Measurements from ENCODE around the gene KRT3.

KRT3 gene

DNA sequence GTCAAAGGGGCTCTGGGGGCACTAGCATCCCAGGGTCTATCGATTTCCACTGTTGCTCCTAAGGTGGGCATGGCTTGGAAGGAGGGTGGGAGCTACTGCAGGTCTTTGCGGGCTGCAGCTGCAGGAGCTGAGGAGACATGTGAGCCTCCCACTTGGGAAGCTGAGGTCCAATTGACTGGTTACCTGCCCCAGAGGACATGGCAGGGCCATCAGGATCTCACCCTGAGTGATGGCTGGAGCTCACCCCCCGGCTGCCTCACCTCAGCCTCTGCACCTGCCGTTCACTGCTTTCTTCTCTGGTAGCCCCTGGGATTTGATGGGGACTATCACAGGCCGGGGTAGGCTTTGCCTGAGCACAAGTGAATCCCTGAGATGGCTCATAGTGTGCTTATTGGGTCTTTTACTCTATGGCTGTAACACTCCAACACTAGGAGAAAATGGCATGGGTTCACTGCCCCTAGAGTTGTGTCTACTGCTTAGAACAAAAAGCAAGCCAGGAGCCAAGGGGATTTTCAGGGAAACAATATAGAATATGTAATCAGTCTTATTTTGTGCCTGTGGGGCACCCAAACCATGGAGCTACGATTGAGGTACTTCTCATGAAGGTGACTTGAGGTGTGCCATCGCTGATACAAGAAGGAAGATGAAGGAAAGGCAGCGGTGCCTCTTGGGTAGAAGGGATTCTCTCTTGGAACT lies 21.2 kb upstream of the KRT3 start:
- H3K27ac ChIP-seq = no peak overlapping the region
- H3K27me3 ChIP-seq = peaks cover 12% of the 10 kb centered on the region
- no peaks in the 10 kb centered on the region for H3K4me1 ChIP-seq (ENCODE audit: control insufficient read depth in 1 of 2, insufficient read depth in 1 of 2, low read depth in 1 of 2, low read length in 1 of 2)
- no peak overlapping the region for H3K4me3 ChIP-seq (ENCODE audit: low read depth in 1 of 2, low read length in 1 of 2)
- H3K36me3 ChIP-seq = no peaks in the 10 kb centered on the region
- no peaks in the 10 kb centered on the region for H3K9me3 ChIP-seq
- TF ChIP-seq CTCF (IDR thresholded peaks at IDR 0.05) = no peak

GRCh38 chr12:52815676-52816588 lies 20.0 kb upstream of the KRT3 start:
- no peak for TF ChIP-seq CTCF (IDR thresholded peaks at IDR 0.05)

GRCh38 chr12:52815161-52815560 lies 19.2 kb upstream of the KRT3 start:
- H3K27ac ChIP-seq = no peak overlapping the region
- peaks cover 12% of the 10 kb centered on the region for H3K27me3 ChIP-seq
- no peaks in the 10 kb centered on the region for H3K4me1 ChIP-seq (ENCODE audit: control insufficient read depth in 1 of 2, insufficient read depth in 1 of 2, low read depth in 1 of 2, low read length in 1 of 2)
- H3K36me3 ChIP-seq = no peaks in the 10 kb centered on the region
- no peak overlapping the region for H3K4me3 ChIP-seq (ENCODE audit: low read depth in 1 of 2, low read length in 1 of 2)
- H3K9me3 ChIP-seq = no peaks in the 10 kb centered on the region
- TF ChIP-seq CTCF (IDR thresholded peaks at IDR 0.05) = no peak

More at GRCh38 chr12:52815676-52816588, 20.0 kb upstream of the KRT3 start:
- no peak overlapping the region for H3K27ac ChIP-seq
- no peaks in the 10 kb centered on the region for H3K9me3 ChIP-seq
- H3K4me1 ChIP-seq (ENCODE audit: control insufficient read depth in 1 of 2, insufficient read depth in 1 of 2, low read depth in 1 of 2, low read length in 1 of 2) = no peaks in the 10 kb centered on the region
- no peaks in the 10 kb centered on the region for H3K36me3 ChIP-seq
- no peak overlapping the region for H3K4me3 ChIP-seq (ENCODE audit: low read depth in 1 of 2, low read length in 1 of 2)
- H3K27me3 ChIP-seq = peaks cover 12% of the 10 kb centered on the region

DNA sequence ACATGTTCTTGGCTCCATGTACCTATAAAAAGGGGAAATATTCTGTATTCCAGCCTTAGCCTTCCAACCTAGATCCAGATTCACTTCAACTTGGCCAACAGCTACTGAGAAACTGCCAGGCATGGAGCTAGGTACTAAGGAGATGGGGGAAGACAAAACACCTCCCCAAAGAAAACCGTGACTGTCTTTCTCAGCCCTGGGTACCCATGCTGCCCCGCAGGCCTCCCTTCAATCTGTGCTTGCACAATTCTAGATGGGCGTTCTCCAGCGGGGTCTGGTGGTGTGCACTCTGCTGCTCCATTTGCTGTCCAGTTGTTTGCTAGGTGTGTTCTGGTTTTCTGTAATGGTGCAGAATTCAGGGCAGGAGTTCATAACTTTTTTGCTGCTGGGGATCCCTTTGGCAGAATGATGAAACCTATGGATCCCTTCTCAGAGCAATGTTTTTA lies 18.8 kb upstream of the KRT3 start:
- Histone ChIP-seq H3K4me3 (ENCODE audit: low read depth in 1 of 2, low read length in 1 of 2) (no peak overlapping the region), H3K27me3 (peaks cover 12% of the 10 kb centered on the region), H3K9me3 (no peaks in the 10 kb centered on the region), H3K4me1 (ENCODE audit: control insufficient read depth in 1 of 2, insufficient read depth in 1 of 2, low read depth in 1 of 2, low read length in 1 of 2) (no peaks in the 10 kb centered on the region), H3K36me3 (no peaks in the 10 kb centered on the region), H3K27ac (no peak overlapping the region)
- TF ChIP-seq CTCF (IDR thresholded peaks at IDR 0.05) = no peak

GRCh38 chr12:52813885-52814709 lies 18.2 kb upstream of the KRT3 start, which contains the start of gene KRT4:
Gene KRT4, minus strand, starts transcription at chr12:52814116. Its CDS starts 58 bp downstream, at chr12:52814058.
- Histone ChIP-seq H3K27ac (no peak within 1 kb of the TSS), H3K4me3 (ENCODE audit: low read depth in 1 of 2, low read length in 1 of 2) (no peak within 1 kb of the TSS), H3K36me3 (no peaks in the 10 kb centered on the region), H3K27me3 (peaks cover 12% of the 10 kb centered on the region), H3K9me3 (no peaks in the 10 kb centered on the region), H3K4me1 (ENCODE audit: control insufficient read depth in 1 of 2, insufficient read depth in 1 of 2, low read depth in 1 of 2, low read length in 1 of 2) (no peaks in the 10 kb centered on the region)
- TF ChIP-seq CTCF (IDR thresholded peaks at IDR 0.05) = no peak
